Natural killer cell (primary cell): Measurements from ENCODE around the gene KHDRBS1. TPM values are rescaled to one million over a fixed set of nuclear protein-coding genes. Genes with fewer than 3 reads are reported as not detected.

Source experiments
- ATAC-seq, 3 donors: fragments of 150-1000 bp in 2 of 3; fragments of 200-7000 bp in 1 of 3; cut with Tn5 transposase; 1 replicate in 1 of 3; 2 replicates in 2 of 3; pipeline ENCODE4 v1.10.0; 2021; ENCODE audit warnings: mild to moderate bottlenecking in 2 of 3, moderate library complexity in 2 of 3
- DNase-seq, 2 donors: peaks; one replicate each; pipeline versions ENCODE4 v3.0.0 to v3.0.0-alpha.2; 2013 to 2021; ENCODE audit warnings: mixed read lengths in 1 of 2
- H3K27ac ChIP-seq: one replicate; pipeline ENCODE4 v1.5.1; 2013; ENCODE audit warnings: mild to moderate bottlenecking, low read length
- H3K27me3 ChIP-seq: one replicate; pipeline ENCODE4 v1.6.1; 2013; ENCODE audit warnings: low read length; ENCODE audit not compliant: control insufficient read depth, insufficient read depth
- H3K36me3 ChIP-seq: one replicate; pipeline ENCODE4 v1.6.1; 2013; ENCODE audit warnings: low read length; ENCODE audit not compliant: control insufficient read depth, insufficient read depth
- H3K4me1 ChIP-seq: one replicate; pipeline ENCODE4 v1.6.1; 2013; ENCODE audit warnings: low read length; ENCODE audit not compliant: control insufficient read depth, insufficient read depth
- H3K4me3 ChIP-seq: one replicate; pipeline ENCODE4 v1.5.1; 2013; ENCODE audit warnings: low read length
- H3K9me3 ChIP-seq: one replicate; pipeline ENCODE4 v1.6.1; 2013; ENCODE audit warnings: low read length; ENCODE audit not compliant: control insufficient read depth, insufficient read depth
- H3K27ac Mint-ChIP-seq, 2 donors: one replicate each; pipeline ENCODE4 v1.8.0; 2022; ENCODE audit warnings: mild to moderate bottlenecking in 2 of 2, mixed read lengths in 2 of 2, moderate library complexity in 1 of 2
- H3K27me3 Mint-ChIP-seq, 2 donors: one replicate each; pipeline ENCODE4 v1.8.0; 2022; ENCODE audit warnings: low read depth in 2 of 2, mixed read lengths in 2 of 2
- H3K36me3 Mint-ChIP-seq: one replicate; pipeline ENCODE4 v1.8.0; 2022; ENCODE audit warnings: mixed read lengths
- H3K4me1 Mint-ChIP-seq, 2 donors: one replicate each; pipeline ENCODE4 v1.8.0; 2022; ENCODE audit warnings: mixed read lengths in 2 of 2
- H3K4me3 Mint-ChIP-seq: one replicate; pipeline ENCODE4 v1.8.0; 2022; ENCODE audit warnings: mild to moderate bottlenecking, moderate library complexity, mixed read lengths
- H3K9me3 Mint-ChIP-seq, 2 donors: one replicate each; pipeline ENCODE4 v1.8.0; 2022; ENCODE audit warnings: mixed read lengths in 2 of 2
- CTCF ChIP-seq: fragments of 200-600 bp; IDR thresholded peaks from one replicate; pipeline ENCODE4 v1.8.0; 2022; ENCODE audit warnings: antibody characterized with exemption
- WGBS: methylation state at CpG from one replicate; pipeline ENCODE4 v1.1.7; 2013; ENCODE audit warnings: missing lambda C conversion rate; ENCODE audit not compliant: insufficient coverage; 5-methylcytosine and 5-hydroxymethylcytosine counted together
- intact Hi-C: fragments of 100-400 bp; cut with micrococcal nuclease; formaldehyde crosslinking; loops from one replicate; pipeline ENCODE4 v1.14.2; 2022
- total RNA-seq, 4 donors: library from RNA; stranded (reverse); fragments of 120-200 nt in 1 of 4; gene quantifications; one replicate each; pipeline versions ENCODE4 v1.2.3 to v1.2.4, GENCODE V29; 2013 to 2022

The KHDRBS1 gene
- total RNA-seq, 3 donors from 2014 or later (not counting 1 experiment from before 2014, with no cell fraction given) = 107 to 112 (median 109) TPM

GRCh38 chr1:31977385-31978131, 36.1 kb upstream of the KHDRBS1 start:
- 86% methylated on average over 6 of the region's 6 CpGs for WGBS
- Mint-ChIP-seq H3K4me3 (no peak overlapping the region), H3K36me3 (no peaks in the 10 kb centered on the region), H3K9me3 (no peaks in the 10 kb centered on the region), H3K4me1 (peaks cover 21 to 39% of the 10 kb centered on the region in 2 donors), H3K27ac (peak overlapping the region in 1 of 2 donors; percentile 77), H3K27me3 (no peaks in the 10 kb centered on the region)
- DNase-seq (peak in 1 of 2 donors; percentile 29), ATAC-seq (no peak)
- H3K27me3 ChIP-seq = no peaks in the 10 kb centered on the region
- intact Hi-C loops = no loop called here
- no peaks in the 10 kb centered on the region for H3K36me3 ChIP-seq
- no peak overlapping the region for H3K27ac ChIP-seq
- H3K4me3 ChIP-seq = no peak overlapping the region
- H3K9me3 ChIP-seq = no peaks in the 10 kb centered on the region
- no peak for TF ChIP-seq CTCF
- H3K4me1 ChIP-seq = peaks cover 21% of the 10 kb centered on the region

GRCh38 chr1:31978843-31979400, 34.7 kb upstream of the KHDRBS1 start:
- no peak for ATAC-seq
- WGBS = 95% methylated on average over 4 of the region's 4 CpGs
- H3K27me3 Mint-ChIP-seq = no peaks in the 10 kb centered on the region
- Histone ChIP-seq H3K9me3 (no peaks in the 10 kb centered on the region), H3K36me3 (no peaks in the 10 kb centered on the region), H3K27me3 (no peaks in the 10 kb centered on the region), H3K4me1 (peaks cover 29% of the 10 kb centered on the region), H3K27ac (no peak overlapping the region), H3K4me3 (no peak overlapping the region)
- intact Hi-C loops = no loop called here
- no peak for DNase-seq
- no peak overlapping the region for H3K4me3 Mint-ChIP-seq
- no peaks in the 10 kb centered on the region for H3K36me3 Mint-ChIP-seq
- no peak for TF ChIP-seq CTCF
- H3K27ac Mint-ChIP-seq = peak overlapping the region; percentile 63 to 64
- no peaks in the 10 kb centered on the region for H3K9me3 Mint-ChIP-seq
- peaks cover 35 to 52% of the 10 kb centered on the region in 2 donors for H3K4me1 Mint-ChIP-seq

GRCh38 chr1:31980835-31981455, 32.7 kb upstream of the KHDRBS1 start:
- peak overlapping the region; percentile 80 for H3K4me3 Mint-ChIP-seq
- H3K4me1 ChIP-seq = peaks cover 49% of the 10 kb centered on the region

More at GRCh38 chr1:31980835-31981455, 32.7 kb upstream of the KHDRBS1 start:
- H3K27ac ChIP-seq = peak overlapping the region; percentile 49
- no peaks in the 10 kb centered on the region for H3K27me3 Mint-ChIP-seq
- H3K27me3 ChIP-seq = no peaks in the 10 kb centered on the region
- no peaks in the 10 kb centered on the region for H3K9me3 ChIP-seq
- no peaks in the 10 kb centered on the region for H3K9me3 Mint-ChIP-seq
- no peak overlapping the region for H3K4me3 ChIP-seq
- H3K36me3 Mint-ChIP-seq = no peaks in the 10 kb centered on the region
- H3K36me3 ChIP-seq = no peaks in the 10 kb centered on the region
- DNase-seq (no peak), ATAC-seq (peak in 1 of 3 donors; percentile 9)
- no peak for TF ChIP-seq CTCF
- intact Hi-C loops = no loop called here
- peak overlapping the region; percentile 92 to 97 for H3K27ac Mint-ChIP-seq
- 50% methylated on average over 10 of the region's 10 CpGs for WGBS
- H3K4me1 Mint-ChIP-seq = peaks cover 48 to 66% of the 10 kb centered on the region in 2 donors
